GM19043 (cell line): Measurements from ENCODE around the gene CDC37.
"Not testable (repeated sequence)": the region's sequence is repeated elsewhere in the genome, so short reads cannot be mapped to it uniquely, and the experiment has no call there.

Experiments used
- ATAC-seq: cut with Tn5 transposase; IDR thresholded peaks from one replicate; pipeline ENCODE4 v1.9.1; 2021; ENCODE audit warnings: low read depth; ENCODE audit not compliant: unreplicated experiment

The CDC37 gene

GRCh38 chr19:10420444-10421239 lies 17.3 kb upstream of the CDC37 start, which contains the start of gene PDE4A:
Gene PDE4A (plus strand): TSS chr19:10420538. CDS start chr19:10420765, 227 bp downstream.
- no peak for ATAC-seq

- ATAC-seq = no peak
Observed at GRCh38 chr19:10419646-10420443, 16.5 kb upstream of the CDC37 start.

GRCh38 chr19:10419200-10419645 lies 15.9 kb upstream of the CDC37 start:
- ATAC-seq = no peak

GRCh38 chr19:10418485-10419199 lies 15.3 kb upstream of the CDC37 start:
- ATAC-seq = no peak

- no peak for ATAC-seq
Observed at GRCh38 chr19:10418235-10418484, 14.8 kb upstream of the CDC37 start.

GRCh38 chr19:10417541-10418234 lies 14.3 kb upstream of the CDC37 start:
- no peak for ATAC-seq

- ATAC-seq = no peak
Observed at GRCh38 chr19:10416380-10417257, 13.3 kb upstream of the CDC37 start.

GRCh38 chr19:10416083-10416379 lies 12.7 kb upstream of the CDC37 start:
- no peak for ATAC-seq

GRCh38 chr19:10412257-10412977 lies 9.1 kb upstream of the CDC37 start:
- no peak for ATAC-seq

- ATAC-seq = not testable (repeated sequence)
Observed at GRCh38 chr19:10411224-10411623, 7.9 kb upstream of the CDC37 start.

- no peak for ATAC-seq
Observed at GRCh38 chr19:10408511-10409283, 5.4 kb upstream of the CDC37 start.

- no peak for ATAC-seq
Observed at GRCh38 chr19:10407096-10407495, 3.8 kb upstream of the CDC37 start.

- no peak for ATAC-seq
Observed at GRCh38 chr19:10406191-10406590, 2.8 kb upstream of the CDC37 start.

GRCh38 chr19:10404888-10405820 lies 1.8 kb upstream of the CDC37 start:
- ATAC-seq = no peak

GRCh38 chr19:10402441-10403038 lies 802 bp downstream of the CDC37 start:
- no peak for ATAC-seq

GRCh38 chr19:10399878-10400277 lies 3.5 kb downstream of the CDC37 start:
- ATAC-seq = no peak

GRCh38 chr19:10399340-10399739 lies 4.0 kb downstream of the CDC37 start:
- ATAC-seq = not testable (repeated sequence)
